Measurements from ENCODE around the gene MTCH1. TPM values are rescaled to one million over a fixed set of nuclear protein-coding genes. Genes with fewer than 3 reads are reported as not detected.

The MTCH1 gene
- total and polyA plus RNA-seq, 2 of the 4 experiments (the other 2 are of a cell fraction) = 215 to 263 TPM

GRCh38 chr6:37005827-37006567 lies 20.0 kb upstream of the MTCH1 start:
- no peak overlapping the region for H4K91ac ChIP-seq (ENCODE audit: insufficient read depth, low read depth, low read length)
- no peak overlapping the region for H2BK15ac ChIP-seq (ENCODE audit: low read depth, low read length)
- TF ChIP-seq RCOR1 (IDR thresholded peaks at IDR 0.05; ENCODE audit: insufficient replicate concordance, low read length) (no peak), RAD21 (IDR thresholded peaks at IDR 0.05; ENCODE audit: low read length) (no peak), FOS (IDR thresholded peaks at IDR 0.05; ENCODE audit: low read depth, low read length) (no peak)
- TF ChIP-seq, protein P1, sequence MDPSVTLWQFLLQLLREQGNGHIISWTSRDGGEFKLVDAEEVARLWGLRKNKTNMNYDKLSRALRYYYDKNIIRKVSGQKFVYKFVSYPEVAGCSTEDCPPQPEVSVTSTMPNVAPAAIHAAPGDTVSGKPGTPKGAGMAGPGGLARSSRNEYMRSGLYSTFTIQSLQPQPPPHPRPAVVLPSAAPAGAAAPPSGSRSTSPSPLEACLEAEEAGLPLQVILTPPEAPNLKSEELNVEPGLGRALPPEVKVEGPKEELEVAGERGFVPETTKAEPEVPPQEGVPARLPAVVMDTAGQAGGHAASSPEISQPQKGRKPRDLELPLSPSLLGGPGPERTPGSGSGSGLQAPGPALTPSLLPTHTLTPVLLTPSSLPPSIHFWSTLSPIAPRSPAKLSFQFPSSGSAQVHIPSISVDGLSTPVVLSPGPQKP (IDR thresholded peaks at IDR 0.05; ENCODE audit: borderline replicate concordance, low read depth, low read length) = no peak
- CTCF ChIA-PET = interaction anchor here (2.7 kb wide), 1 partner anchor 12 kb away, joined by 13 read pairs; no protein-coding TSS in a partner anchor
- H3K79me1 ChIP-seq (ENCODE audit: low read depth in 1 of 2, low read length in 2 of 2) = no peaks in the 10 kb centered on the region
- no peak overlapping the region for H3K9ac ChIP-seq (ENCODE audit: low read depth, low read length)
- no peak overlapping the region for H3K4me3 ChIP-seq (ENCODE audit: insufficient read depth, low read depth, low read length)
- H3K4ac ChIP-seq (ENCODE audit: low read depth, low read length) = no peak overlapping the region
- H3K23ac ChIP-seq (ENCODE audit: low read depth, low read length) = no peak overlapping the region
- dilution Hi-C loops (cut with HindIII; ENCODE audit: low sequenced_read_pairs, unreplicated experiment) (no loop called here), in situ Hi-C loops (cut with MboI; ENCODE audit: low sequenced_read_pairs) (no loop called here), intact Hi-C loops (cut with micrococcal nuclease) (no loop called here)
- POLR2A ChIA-PET (ENCODE audit: unreplicated experiment) = interaction anchor here (0.6 kb wide), 2 partner anchors 45 to 316 kb away, joined by 4 to 7 read pairs; no protein-coding TSS in a partner anchor
- H3K9me3 ChIP-seq (ENCODE audit: control insufficient read depth, insufficient read depth, low read length) = 0 out of 2 replicates have a peak, but pooled peaks cover 2% of the 10 kb centered on the region
- H3K27me3 ChIP-seq (ENCODE audit: control insufficient read depth, insufficient read depth, low read length) = peaks cover 19% of the 10 kb centered on the region
- H3K36me3 ChIP-seq (ENCODE audit: control insufficient read depth, insufficient read depth, low read length) = no peaks in the 10 kb centered on the region
- DNase-seq (no peak), ATAC-seq (ENCODE audit: low read depth) (no peak)
- H3K9me1 ChIP-seq (ENCODE audit: insufficient read depth, low read length) = peaks cover 2% of the 10 kb centered on the region; the same call in 1 of the 2 replicates
- H3K27ac ChIP-seq (ENCODE audit: insufficient read depth, low read length) = no peak overlapping the region
- H4K20me1 ChIP-seq (ENCODE audit: insufficient read depth, low read length) = no peaks in the 10 kb centered on the region
- no peak overlapping the region for H3K18ac ChIP-seq (ENCODE audit: low read depth, low read length)
- H4K8ac ChIP-seq (ENCODE audit: low read depth in 2 of 2, low read length in 2 of 2) = no peak overlapping the region
- H2BK5ac ChIP-seq (ENCODE audit: low read depth, low read length, poor library complexity, severe bottlenecking) = no peak overlapping the region
- H2BK20ac ChIP-seq (ENCODE audit: low read depth, low read length) = no peak overlapping the region
- no peak overlapping the region for H2AK9ac ChIP-seq (replicated peaks; ENCODE audit: low read depth, low read length, poor library complexity)
- no peak overlapping the region for H3K14ac ChIP-seq (replicated peaks; ENCODE audit: low read depth, low read length)
- BruUV-seq (replicated peaks) = no TSS peak
- no peak overlapping the region for H4K5ac ChIP-seq (ENCODE audit: low read depth, low read length)
- 100% methylated on average over 1 of the region's 13 CpGs; no CpG with 5 or more reads in 1 of the 2 experiments for WGBS, 2 experiments (ENCODE audit: extremely low coverage in 2 of 2, insufficient read length in 1 of 2)
- no peak overlapping the region for H2AFZ ChIP-seq (replicated peaks; ENCODE audit: low read length, poor library complexity)
- H2BK120ac ChIP-seq (ENCODE audit: low read depth, low read length) = no peak overlapping the region
- H3K56ac ChIP-seq (ENCODE audit: extremely low read depth, insufficient read depth, low read length) = no peak overlapping the region
- H3K4me1 ChIP-seq (ENCODE audit: control insufficient read depth, insufficient read depth, low read length) = no peaks in the 10 kb centered on the region; the same call in 1 of the 2 replicates
- no peak overlapping the region for H2AK5ac ChIP-seq (ENCODE audit: low read depth, low read length)
- H3K4me2 ChIP-seq (ENCODE audit: low read depth, low read length) = no peak overlapping the region

Measured in IMR-90 (cell line).